Measurements from ENCODE around the gene SLC18A2.

The SLC18A2 gene

DNA sequence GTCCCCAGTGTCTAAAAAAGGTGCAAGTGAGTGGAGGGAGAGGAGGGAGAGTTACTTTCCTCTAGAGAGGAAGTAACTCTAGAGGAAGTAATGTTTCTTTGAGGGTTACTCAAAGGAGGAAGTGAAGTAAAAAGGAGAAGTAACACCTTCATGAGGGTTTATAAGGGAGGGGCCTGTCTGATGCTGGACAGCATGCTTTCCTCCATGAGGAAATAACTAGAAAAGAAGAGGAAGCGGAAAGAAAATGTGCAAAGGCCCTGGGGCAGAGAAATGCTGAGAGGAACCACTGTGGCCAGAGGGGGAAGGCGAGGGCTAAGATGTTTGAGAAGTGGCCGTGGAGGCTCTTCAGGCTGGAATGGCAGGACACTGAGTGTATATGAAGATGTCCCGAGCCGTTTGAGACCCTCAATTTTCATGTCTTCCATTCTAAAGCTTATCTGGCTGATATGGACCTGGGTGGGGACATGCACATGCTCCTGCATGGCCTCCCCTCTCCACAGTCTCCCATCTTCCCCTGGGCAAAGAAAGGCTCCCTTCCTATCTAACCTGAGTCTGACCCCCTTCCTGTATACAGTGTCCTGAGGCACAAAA, 3.4 kb upstream of the SLC18A2 start:
- WGBS = 91% methylated on average over 5 of the region's 5 CpGs
- Histone ChIP-seq H3K4me3 (ENCODE audit: low read length) (no peak overlapping the region), H3K9me3 (ENCODE audit: insufficient read depth, low read depth, low read length) (no peaks in the 10 kb centered on the region), H3K27ac (ENCODE audit: low read depth, low read length) (no peak overlapping the region), H3K27me3 (ENCODE audit: insufficient read depth, low read length) (peaks cover 38% of the 10 kb centered on the region), H3K9ac (ENCODE audit: low read depth, low read length) (no peak overlapping the region), H3K36me3 (ENCODE audit: insufficient read depth, low read length) (no peaks in the 10 kb centered on the region), H3K4me1 (ENCODE audit: insufficient read depth, low read length) (0 out of 2 replicates have a peak, but pooled peaks cover 3% of the 10 kb centered on the region)

GRCh38 chr10:117239051-117239450, 1.9 kb upstream of the SLC18A2 start:
- no peaks in the 10 kb centered on the region for H3K36me3 ChIP-seq (ENCODE audit: insufficient read depth, low read length)
- 0 out of 2 replicates have a peak, but pooled peaks cover 3% of the 10 kb centered on the region for H3K4me1 ChIP-seq (ENCODE audit: insufficient read depth, low read length)
- 89% methylated on average over 8 of the region's 8 CpGs for WGBS
- no peaks in the 10 kb centered on the region for H3K9me3 ChIP-seq (ENCODE audit: insufficient read depth, low read depth, low read length)
- H3K9ac ChIP-seq (ENCODE audit: low read depth, low read length) = no peak overlapping the region
- H3K4me3 ChIP-seq (ENCODE audit: low read length) = no peak overlapping the region
- peaks cover 53% of the 10 kb centered on the region for H3K27me3 ChIP-seq (ENCODE audit: insufficient read depth, low read length)
- no peak overlapping the region for H3K27ac ChIP-seq (ENCODE audit: low read depth, low read length)

DNA sequence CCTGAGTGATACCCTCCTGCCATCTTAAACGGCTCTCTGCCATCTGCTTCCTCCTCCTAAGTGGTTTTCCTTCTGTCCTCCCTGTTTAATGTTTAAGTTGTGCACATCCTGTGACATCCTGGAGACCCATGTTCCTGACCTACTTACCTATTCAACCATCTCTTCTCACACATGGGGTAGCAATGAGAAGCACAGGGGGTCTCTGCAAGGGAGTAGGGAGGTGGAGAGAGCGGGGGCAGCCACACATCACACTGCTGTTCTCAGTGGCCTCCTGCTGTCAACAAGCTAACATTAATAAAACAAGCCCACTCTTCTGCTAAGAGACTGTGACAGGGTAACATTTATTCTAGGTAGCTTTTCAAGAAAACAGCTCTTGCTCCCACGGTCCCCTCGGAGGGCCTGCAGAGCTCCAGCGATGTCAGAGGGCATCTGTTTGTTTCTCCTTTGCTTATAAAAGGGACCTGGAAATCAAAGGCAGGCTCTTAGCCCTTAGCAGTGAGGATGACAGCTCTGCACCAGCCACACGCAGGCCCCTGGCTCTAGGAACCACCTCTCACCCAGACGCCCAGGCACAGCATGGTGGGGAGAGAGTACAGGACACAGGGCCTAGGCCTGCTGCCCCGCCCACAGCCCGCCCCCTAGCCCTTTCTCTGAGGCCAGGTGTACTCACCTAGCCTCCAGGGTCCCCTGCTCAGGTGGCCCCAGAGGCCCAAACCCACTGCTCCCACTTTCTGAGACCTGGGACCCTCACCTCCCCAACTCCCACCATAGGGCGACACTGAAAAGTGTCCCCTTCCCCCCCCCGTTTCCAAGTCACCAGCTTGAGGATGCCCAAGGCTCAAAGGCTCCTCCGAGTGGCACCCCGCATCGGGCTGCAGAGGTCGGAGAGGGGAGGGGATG, 943 bp upstream of the SLC18A2 start:
- Histone ChIP-seq H3K4me1 (ENCODE audit: insufficient read depth, low read length) (0 out of 2 replicates have a peak, but pooled peaks cover 3% of the 10 kb centered on the region), H3K9ac (ENCODE audit: low read depth, low read length) (peak overlapping the region; percentile 47; the same call in 1 of the 2 replicates), H3K36me3 (ENCODE audit: insufficient read depth, low read length) (no peaks in the 10 kb centered on the region), H3K4me3 (ENCODE audit: low read length) (peak overlapping the region; percentile 65), H3K27me3 (ENCODE audit: insufficient read depth, low read length) (peaks cover 62% of the 10 kb centered on the region), H3K9me3 (ENCODE audit: insufficient read depth, low read depth, low read length) (no peaks in the 10 kb centered on the region), H3K27ac (ENCODE audit: low read depth, low read length) (no peak overlapping the region)
- WGBS = 35% methylated on average over 14 of the region's 15 CpGs

DNA sequence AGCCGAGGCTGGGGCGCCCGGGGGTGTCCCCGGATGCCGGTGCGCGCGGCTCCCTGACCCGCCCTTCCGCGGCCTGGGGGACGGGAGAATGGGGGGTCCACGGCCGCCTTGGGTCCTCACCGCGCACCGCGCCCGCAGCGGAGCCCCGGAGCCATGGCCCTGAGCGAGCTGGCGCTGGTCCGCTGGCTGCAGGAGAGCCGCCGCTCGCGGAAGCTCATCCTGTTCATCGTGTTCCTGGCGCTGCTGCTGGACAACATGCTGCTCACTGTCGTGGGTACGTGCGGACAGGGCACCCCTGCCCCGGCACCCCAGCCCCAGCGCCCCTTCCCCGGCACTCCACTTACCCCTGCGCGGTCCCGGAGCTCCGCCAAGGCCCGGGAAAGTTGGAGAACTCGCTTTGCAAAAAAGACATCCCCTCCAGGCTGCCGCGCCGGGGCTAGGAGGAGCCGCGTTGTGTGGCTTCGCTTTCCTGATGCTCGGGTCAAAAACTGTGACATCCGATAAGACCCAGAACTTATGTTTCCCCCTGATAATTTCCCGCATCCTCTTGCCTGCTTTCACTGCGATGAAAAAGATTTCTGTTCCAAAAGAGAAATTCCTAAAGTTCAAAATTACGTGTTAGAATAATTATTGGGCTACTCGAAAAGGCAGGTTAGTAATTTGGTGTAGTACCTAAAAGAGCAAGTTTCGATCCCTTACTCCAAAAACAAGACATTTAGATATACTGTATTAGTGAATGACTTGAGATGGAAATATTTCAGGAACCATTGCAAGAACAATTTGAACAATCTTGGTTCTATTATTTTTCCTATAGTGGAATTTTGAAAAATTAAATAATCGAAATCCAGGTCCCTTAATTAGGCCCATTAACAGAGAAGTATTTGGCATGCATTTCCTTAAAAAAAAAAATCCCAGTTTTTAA, 888 bp downstream of the SLC18A2 start:
- H3K9ac ChIP-seq (ENCODE audit: low read depth, low read length) = no peak overlapping the region

GRCh38 chr10:117242463-117242832, 1.5 kb downstream of the SLC18A2 start:
- no peak overlapping the region for H3K4me3 ChIP-seq (ENCODE audit: low read length)
- H3K9ac ChIP-seq (ENCODE audit: low read depth, low read length) = no peak overlapping the region
- 0 out of 2 replicates have a peak, but pooled peaks cover 3% of the 10 kb centered on the region for H3K4me1 ChIP-seq (ENCODE audit: insufficient read depth, low read length)
- peaks cover 58% of the 10 kb centered on the region for H3K27me3 ChIP-seq (ENCODE audit: insufficient read depth, low read length)
- H3K27ac ChIP-seq (ENCODE audit: low read depth, low read length) = no peak overlapping the region
- no peaks in the 10 kb centered on the region for H3K9me3 ChIP-seq (ENCODE audit: insufficient read depth, low read depth, low read length)
- H3K36me3 ChIP-seq (ENCODE audit: insufficient read depth, low read length) = no peaks in the 10 kb centered on the region
- WGBS = 94% methylated on average over 8 of the region's 8 CpGs

More for the DNA sequence above, 888 bp downstream of the SLC18A2 start:
- Histone ChIP-seq H3K36me3 (ENCODE audit: insufficient read depth, low read length) (no peaks in the 10 kb centered on the region), H3K4me1 (ENCODE audit: insufficient read depth, low read length) (0 out of 2 replicates have a peak, but pooled peaks cover 3% of the 10 kb centered on the region), H3K9me3 (ENCODE audit: insufficient read depth, low read depth, low read length) (no peaks in the 10 kb centered on the region), H3K27ac (ENCODE audit: low read depth, low read length) (no peak overlapping the region), H3K27me3 (ENCODE audit: insufficient read depth, low read length) (peaks cover 58% of the 10 kb centered on the region), H3K4me3 (ENCODE audit: low read length) (peak overlapping the region; percentile 65)
- 7% methylated on average over 55 of the region's 56 CpGs for WGBS

- Histone ChIP-seq H3K9me3 (ENCODE audit: insufficient read depth, low read depth, low read length) (no peaks in the 10 kb centered on the region), H3K27ac (ENCODE audit: low read depth, low read length) (no peak overlapping the region), H3K4me1 (ENCODE audit: insufficient read depth, low read length) (peaks cover 11% of the 10 kb centered on the region), H3K9ac (ENCODE audit: low read depth, low read length) (no peak overlapping the region), H3K27me3 (ENCODE audit: insufficient read depth, low read length) (peaks cover 29% of the 10 kb centered on the region), H3K36me3 (ENCODE audit: insufficient read depth, low read length) (no peaks in the 10 kb centered on the region), H3K4me3 (ENCODE audit: low read length) (no peak overlapping the region)
- WGBS = 90% methylated on average over 3 of the region's 3 CpGs
Observed at GRCh38 chr10:117246997-117247671, 6.2 kb downstream of the SLC18A2 start.

DNA sequence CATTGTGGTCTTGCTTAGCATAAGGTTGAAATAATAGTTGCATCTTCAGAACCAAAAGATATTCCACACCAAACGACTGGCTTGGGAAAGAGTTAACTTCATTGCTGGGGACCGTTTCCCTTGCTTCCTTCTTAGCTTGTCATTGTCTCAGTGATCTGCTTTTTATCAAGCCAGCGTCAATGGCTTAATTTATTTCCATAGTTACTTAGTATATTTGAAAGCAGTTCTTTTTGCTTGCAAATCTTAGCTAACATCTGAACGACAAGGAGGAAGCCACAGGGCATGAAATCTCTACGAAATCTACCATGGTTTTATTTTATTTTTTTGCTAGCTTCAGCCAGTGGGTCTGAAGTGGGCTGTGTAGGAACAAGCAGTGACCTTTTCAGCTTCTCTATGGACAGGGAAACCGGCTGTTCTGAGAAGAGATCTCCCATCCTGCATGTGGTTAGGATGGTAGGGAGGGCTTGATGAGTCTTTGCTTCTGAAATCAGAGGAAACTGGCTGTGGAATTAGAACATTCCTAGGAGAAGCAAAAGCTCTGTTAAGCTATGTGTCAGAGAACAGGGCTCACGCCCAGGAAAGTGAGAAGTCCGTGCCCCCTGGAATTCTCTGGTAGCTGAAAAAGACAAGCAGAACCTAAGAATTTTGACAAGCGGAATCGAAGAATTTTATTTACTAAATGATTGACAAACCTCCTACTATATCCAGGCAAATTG, 8.0 kb downstream of the SLC18A2 start:
- WGBS = 82% methylated on average over 10 of the region's 10 CpGs

DNA sequence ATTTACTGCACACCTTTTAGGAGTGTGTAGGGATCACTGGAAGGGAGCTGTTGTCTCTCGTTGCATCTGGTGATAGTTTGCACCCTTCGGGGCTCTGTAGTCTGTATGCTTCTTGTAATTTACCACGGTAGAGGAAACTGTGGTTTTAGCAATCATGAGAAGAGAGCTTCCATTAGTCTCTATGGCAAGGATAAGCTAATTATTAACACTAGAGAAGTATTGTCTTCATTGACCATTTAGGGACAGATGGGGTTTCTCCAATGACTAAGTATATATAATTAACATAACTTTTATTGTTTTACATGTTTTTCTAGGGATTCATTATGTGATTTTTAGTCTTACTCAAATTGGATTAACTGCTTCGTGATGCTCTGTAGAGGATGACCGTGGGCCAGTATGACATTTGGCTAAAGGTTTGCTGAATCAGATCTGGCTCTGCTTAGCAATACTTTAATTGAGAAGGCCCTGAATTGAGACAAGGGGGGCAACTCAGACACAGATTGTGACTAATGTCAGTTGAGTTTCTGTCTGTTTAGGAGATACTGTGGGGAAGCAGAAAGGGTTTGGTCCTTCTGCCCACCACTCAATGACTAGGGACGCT, 8.7 kb downstream of the SLC18A2 start:
- H3K36me3 ChIP-seq (ENCODE audit: insufficient read depth, low read length) = no peaks in the 10 kb centered on the region
- H3K4me3 ChIP-seq (ENCODE audit: low read length) = no peak overlapping the region
- peaks cover 10% of the 10 kb centered on the region for H3K4me1 ChIP-seq (ENCODE audit: insufficient read depth, low read length)
- H3K27me3 ChIP-seq (ENCODE audit: insufficient read depth, low read length) = peaks cover 5% of the 10 kb centered on the region
- 78% methylated on average over 6 of the region's 6 CpGs for WGBS
- H3K9me3 ChIP-seq (ENCODE audit: insufficient read depth, low read depth, low read length) = no peaks in the 10 kb centered on the region
- H3K27ac ChIP-seq (ENCODE audit: low read depth, low read length) = no peak overlapping the region
- H3K9ac ChIP-seq (ENCODE audit: low read depth, low read length) = no peak overlapping the region

More for the DNA sequence above, 8.0 kb downstream of the SLC18A2 start:
- H3K9me3 ChIP-seq (ENCODE audit: insufficient read depth, low read depth, low read length) = no peaks in the 10 kb centered on the region
- no peak overlapping the region for H3K9ac ChIP-seq (ENCODE audit: low read depth, low read length)
- peaks cover 10% of the 10 kb centered on the region for H3K4me1 ChIP-seq (ENCODE audit: insufficient read depth, low read length)
- H3K36me3 ChIP-seq (ENCODE audit: insufficient read depth, low read length) = no peaks in the 10 kb centered on the region
- no peak overlapping the region for H3K27ac ChIP-seq (ENCODE audit: low read depth, low read length)
- no peak overlapping the region for H3K4me3 ChIP-seq (ENCODE audit: low read length)
- peaks cover 12% of the 10 kb centered on the region for H3K27me3 ChIP-seq (ENCODE audit: insufficient read depth, low read length)

GRCh38 chr10:117250411-117250810, 9.5 kb downstream of the SLC18A2 start:
- Histone ChIP-seq H3K36me3 (ENCODE audit: insufficient read depth, low read length) (no peaks in the 10 kb centered on the region), H3K4me3 (ENCODE audit: low read length) (no peak overlapping the region), H3K9me3 (ENCODE audit: insufficient read depth, low read depth, low read length) (no peaks in the 10 kb centered on the region), H3K9ac (ENCODE audit: low read depth, low read length) (no peak overlapping the region; the same call in 1 of the 2 replicates), H3K4me1 (ENCODE audit: insufficient read depth, low read length) (peaks cover 10% of the 10 kb centered on the region), H3K27me3 (ENCODE audit: insufficient read depth, low read length) (no peaks in the 10 kb centered on the region), H3K27ac (ENCODE audit: low read depth, low read length) (no peak overlapping the region)
- WGBS = 65% methylated on average over 7 of the region's 7 CpGs

- Histone ChIP-seq H3K36me3 (ENCODE audit: insufficient read depth, low read length) (no peaks in the 10 kb centered on the region), H3K4me1 (ENCODE audit: insufficient read depth, low read length) (peaks cover 10% of the 10 kb centered on the region), H3K27ac (ENCODE audit: low read depth, low read length) (no peak overlapping the region), H3K9ac (ENCODE audit: low read depth, low read length) (no peak overlapping the region), H3K4me3 (ENCODE audit: low read length) (no peak overlapping the region), H3K27me3 (ENCODE audit: insufficient read depth, low read length) (no peaks in the 10 kb centered on the region), H3K9me3 (ENCODE audit: insufficient read depth, low read depth, low read length) (no peaks in the 10 kb centered on the region)
- WGBS = 76% methylated on average over 9 of the region's 9 CpGs
Observed at GRCh38 chr10:117253908-117254307, 13.0 kb downstream of the SLC18A2 start.

All from HUES64 (cell line).